ENCODE measurements around the gene GOLGA2.

- no peak for TF ChIP-seq CTCF (conservative IDR thresholded peaks at IDR 0.05; ENCODE audit: low read depth, low read length)
- no peak for TF ChIP-seq EZH2 (IDR thresholded peaks at IDR 0.05; ENCODE audit: low read length, unreplicated experiment)
These were observed 4.3 kb downstream of the GOLGA2 start for GRCh38 chr9:128271512-128271911.

All from PC-3 (cell line).